Spleen (tissue), 7 donors: ENCODE data around the gene SIGLEC1.

Experiments
- POLR2A ChIP-seq, 3 donors: fragments of 450-650 bp; IDR thresholded peaks; one replicate each; pipeline ENCODE4 v1.5.1; 2017; ENCODE audit warnings: antibody characterized with exemption in 3 of 3, mild to moderate bottlenecking in 1 of 3
- POLR2AphosphoS5 ChIP-seq, 3 donors: sonication (generic); formaldehyde crosslinking; IDR thresholded peaks; one replicate each; pipeline ENCODE4 v1.5.1; 2017; ENCODE audit warnings: antibody characterized with exemption in 3 of 3
- TF ChIP-seq, protein P1 (sequence below), 11 experiments: fragments of 200-600 bp in 7 of 11; fragments of 450-650 bp in 4 of 11; sonication (generic) in 4 of 11; IDR thresholded peaks in 8 of 11; conservative IDR thresholded peaks in 3 of 11; 1 replicate in 7 of 11; 2 replicates in 4 of 11; pipeline versions ENCODE4 v1.4.0 to v1.8.0; 2016 to 2021; ENCODE audit warnings: antibody characterized with exemption in 11 of 11, inconsistent platforms in 4 of 11, mild to moderate bottlenecking in 1 of 11
- donor health status: DM: no; HTN: no; CAD: no; lungs with moderate emphysema.
- donor health status: DM: no; HTN: no; CAD: no.
- donor health status: DM: no; HTN: no; CAD: no.

GRCh38 chr20:3679749-3680700 lies 32.4 kb downstream of the SIGLEC1 start:
- TF ChIP-seq, protein P1, sequence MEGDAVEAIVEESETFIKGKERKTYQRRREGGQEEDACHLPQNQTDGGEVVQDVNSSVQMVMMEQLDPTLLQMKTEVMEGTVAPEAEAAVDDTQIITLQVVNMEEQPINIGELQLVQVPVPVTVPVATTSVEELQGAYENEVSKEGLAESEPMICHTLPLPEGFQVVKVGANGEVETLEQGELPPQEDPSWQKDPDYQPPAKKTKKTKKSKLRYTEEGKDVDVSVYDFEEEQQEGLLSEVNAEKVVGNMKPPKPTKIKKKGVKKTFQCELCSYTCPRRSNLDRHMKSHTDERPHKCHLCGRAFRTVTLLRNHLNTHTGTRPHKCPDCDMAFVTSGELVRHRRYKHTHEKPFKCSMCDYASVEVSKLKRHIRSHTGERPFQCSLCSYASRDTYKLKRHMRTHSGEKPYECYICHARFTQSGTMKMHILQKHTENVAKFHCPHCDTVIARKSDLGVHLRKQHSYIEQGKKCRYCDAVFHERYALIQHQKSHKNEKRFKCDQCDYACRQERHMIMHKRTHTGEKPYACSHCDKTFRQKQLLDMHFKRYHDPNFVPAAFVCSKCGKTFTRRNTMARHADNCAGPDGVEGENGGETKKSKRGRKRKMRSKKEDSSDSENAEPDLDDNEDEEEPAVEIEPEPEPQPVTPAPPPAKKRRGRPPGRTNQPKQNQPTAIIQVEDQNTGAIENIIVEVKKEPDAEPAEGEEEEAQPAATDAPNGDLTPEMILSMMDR (IDR thresholded peaks at IDR 0.05 in 8 of 11, conservative IDR thresholded peaks at IDR 0.05 in 3 of 11), result no peak
- peak in 1 of 3 donors; percentile 7 for TF ChIP-seq POLR2AphosphoS5 (IDR thresholded peaks at IDR 0.05)
- no peak for TF ChIP-seq POLR2A (IDR thresholded peaks at IDR 0.05)
